ENCODE measurements around the gene STK24. TPM values are rescaled to one million over a fixed set of nuclear protein-coding genes. Genes with fewer than 3 reads are reported as not detected.

The STK24 gene
- total and polyA plus RNA-seq, 2 of the 8 experiments (the other 6 are each of a cell fraction or from before 2014, with no cell fraction given) = 62.8 to 143 TPM

- TF ChIP-seq CTBP2 (IDR thresholded peaks at IDR 0.05; ENCODE audit: borderline replicate concordance, insufficient read depth, insufficient read length, low read length) (no peak), YY1 (IDR thresholded peaks at IDR 0.05; ENCODE audit: low read depth, low read length) (no peak), GABPA (IDR thresholded peaks at IDR 0.05; ENCODE audit: borderline replicate concordance, insufficient read depth, low read length) (no peak), TAF1 (IDR thresholded peaks at IDR 0.05; ENCODE audit: low read depth, low read length) (peak; percentile 72; the same call in 1 of the 2 replicates), KDM4A (IDR thresholded peaks at IDR 0.05; ENCODE audit: low read depth, low read length, severe bottlenecking) (peak; percentile 68), ZNF274 (IDR thresholded peaks at IDR 0.05; ENCODE audit: borderline replicate concordance, extremely low read depth, low read length) (no peak), USF2 (IDR thresholded peaks at IDR 0.05; ENCODE audit: low read length) (no peak), SUZ12 (IDR thresholded peaks at IDR 0.05; ENCODE audit: low read length) (no peak), ASH2L (IDR thresholded peaks at IDR 0.05; ENCODE audit: low read length) (peak; percentile 63), CHD1 (IDR thresholded peaks at IDR 0.05; ENCODE audit: low read depth, low read length) (no peak), PHF8 (conservative IDR thresholded peaks at IDR 0.05; ENCODE audit: low read depth, low read length) (peak; percentile 59), SIRT6 (IDR thresholded peaks at IDR 0.05; ENCODE audit: low read length) (no peak), JUND (IDR thresholded peaks at IDR 0.05; ENCODE audit: low read length) (no peak), KDM1A (IDR thresholded peaks at IDR 0.05; ENCODE audit: borderline replicate concordance, low read length) (no peak), POLR2A (IDR thresholded peaks at IDR 0.05; ENCODE audit: control extremely low read depth in 1 of 2, low read depth in 2 of 2, low read length in 2 of 2) (peak in 1 of 2 experiments; percentile 70; a peak in 1 of 3 replicates), HDAC2 (IDR thresholded peaks at IDR 0.05; ENCODE audit: borderline replicate concordance in 1 of 2, low read depth in 2 of 2, low read length in 2 of 2) (no peak), TBP (IDR thresholded peaks at IDR 0.05; ENCODE audit: low read depth, low read length) (peak; percentile 32; the same call in 1 of the 2 replicates), SIX5 (IDR thresholded peaks at IDR 0.05; ENCODE audit: low read depth, low read length) (no peak), GTF2F1 (IDR thresholded peaks at IDR 0.05; ENCODE audit: borderline replicate concordance, low read depth, low read length) (no peak), NANOG (IDR thresholded peaks at IDR 0.05; ENCODE audit: insufficient read depth, low read depth, low read length, poor library complexity, severe bottlenecking) (no peak), POU5F1 (IDR thresholded peaks at IDR 0.05; ENCODE audit: low read depth, low read length) (no peak)
- TF ChIP-seq, protein P1, sequence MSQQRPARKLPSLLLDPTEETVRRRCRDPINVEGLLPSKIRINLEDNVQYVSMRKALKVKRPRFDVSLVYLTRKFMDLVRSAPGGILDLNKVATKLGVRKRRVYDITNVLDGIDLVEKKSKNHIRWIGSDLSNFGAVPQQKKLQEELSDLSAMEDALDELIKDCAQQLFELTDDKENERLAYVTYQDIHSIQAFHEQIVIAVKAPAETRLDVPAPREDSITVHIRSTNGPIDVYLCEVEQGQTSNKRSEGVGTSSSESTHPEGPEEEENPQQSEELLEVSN (IDR thresholded peaks at IDR 0.05) = no peak
Observed at GRCh38 chr13:98576963-98577835, at the start of gene STK24 (continued).
